Astrocyte of the cerebellum (primary cell): Measurements from ENCODE around the gene CEP131.

Experiments
- DNase-seq: peaks from one replicate; pipeline ENCODE4 v3.0.0-alpha.2; 2011; ENCODE audit warnings: low read depth
- H3K4me3 ChIP-seq: 2 replicates; pipeline ENCODE4 v1.5.1; 2011; ENCODE audit warnings: mild to moderate bottlenecking, low read depth, low read length, moderate library complexity
- CTCF ChIP-seq: IDR thresholded peaks from 2 replicates; pipeline ENCODE4 v1.5.1; 2012; ENCODE audit warnings: low read length, low read depth, moderate library complexity, mild to moderate bottlenecking; ENCODE audit errors: missing control alignments
- in situ Hi-C: cut with HindIII; loops from 2 replicates; pipeline ENCODE4 v1.10.0; 2017; ENCODE audit warnings: low sequenced_read_pairs

CEP131 gene

GRCh38 chr17:81164371-81165245 lies 58.2 kb downstream of the CEP131 start:
- no peak for DNase-seq
- TF ChIP-seq CTCF: no peak
- in situ Hi-C loops: no loop called here
- no peak overlapping the region for H3K4me3 ChIP-seq

GRCh38 chr17:81163703-81164370 lies 58.9 kb downstream of the CEP131 start:
- H3K4me3 ChIP-seq: no peak overlapping the region
- in situ Hi-C loops: no loop called here
- no peak for TF ChIP-seq CTCF
- no peak for DNase-seq

- TF ChIP-seq CTCF: no peak
- in situ Hi-C loops: no loop called here
- H3K4me3 ChIP-seq: no peak overlapping the region
- DNase-seq: no peak
Measured at GRCh38 chr17:81163051-81163695, 59.6 kb downstream of the CEP131 start.

GRCh38 chr17:81162491-81162890 lies 60.3 kb downstream of the CEP131 start:
- in situ Hi-C loops: no loop called here
- DNase-seq: no peak
- no peak overlapping the region for H3K4me3 ChIP-seq
- no peak for TF ChIP-seq CTCF

- in situ Hi-C loops: no loop called here
Measured at GRCh38 chr17:81161972-81162371, 60.8 kb downstream of the CEP131 start.

More at GRCh38 chr17:81161972-81162371, 60.8 kb downstream of the CEP131 start:
- TF ChIP-seq CTCF: no peak
- no peak overlapping the region for H3K4me3 ChIP-seq
- no peak for DNase-seq
